Mesothelial cell of epicardium (in vitro differentiated cells): ENCODE data around the gene ZBTB42. TPM values are rescaled to one million over a fixed set of nuclear protein-coding genes. Genes with fewer than 3 reads are reported as not detected.

ENCODE experiments used
- DNase-seq, 2 experiments: peaks; one replicate each; pipeline ENCODE4 v3.0.0; 2021; ENCODE audit warnings: low spot score in 2 of 2; ENCODE audit not compliant: unreplicated experiment in 2 of 2
- H3K27ac Mint-ChIP-seq: 2 replicates; pipeline ENCODE4 v1.8.0; 2021; ENCODE audit warnings: mixed read lengths
- H3K27me3 Mint-ChIP-seq: 2 replicates; pipeline ENCODE4 v1.8.0; 2021; ENCODE audit warnings: low read depth, mixed read lengths
- H3K36me3 Mint-ChIP-seq: 2 replicates; pipeline ENCODE4 v1.8.0; 2021; ENCODE audit warnings: mixed read lengths
- H3K4me1 Mint-ChIP-seq: 2 replicates; pipeline ENCODE4 v1.8.0; 2021; ENCODE audit warnings: mixed read lengths
- H3K4me3 Mint-ChIP-seq: 2 replicates; pipeline ENCODE4 v1.8.0; 2021; ENCODE audit warnings: mild to moderate bottlenecking, moderate library complexity, mixed read lengths
- H3K9me3 Mint-ChIP-seq: 2 replicates; pipeline ENCODE4 v1.8.0; 2021; ENCODE audit warnings: mixed read lengths
- CTCF ChIP-seq: fragments of 200-600 bp; sonication (generic); IDR thresholded peaks from one replicate; pipeline ENCODE4 v1.5.0; 2021; ENCODE audit warnings: antibody characterized with exemption; ENCODE audit not compliant: unreplicated experiment
- total RNA-seq: library from RNA; stranded (reverse); gene quantifications from 3 replicates; pipeline ENCODE4 v1.2.1, GENCODE V29; 2021

ZBTB42 gene
- total RNA-seq, 1 donor from 2014 or later, result 6.2 TPM

DNA sequence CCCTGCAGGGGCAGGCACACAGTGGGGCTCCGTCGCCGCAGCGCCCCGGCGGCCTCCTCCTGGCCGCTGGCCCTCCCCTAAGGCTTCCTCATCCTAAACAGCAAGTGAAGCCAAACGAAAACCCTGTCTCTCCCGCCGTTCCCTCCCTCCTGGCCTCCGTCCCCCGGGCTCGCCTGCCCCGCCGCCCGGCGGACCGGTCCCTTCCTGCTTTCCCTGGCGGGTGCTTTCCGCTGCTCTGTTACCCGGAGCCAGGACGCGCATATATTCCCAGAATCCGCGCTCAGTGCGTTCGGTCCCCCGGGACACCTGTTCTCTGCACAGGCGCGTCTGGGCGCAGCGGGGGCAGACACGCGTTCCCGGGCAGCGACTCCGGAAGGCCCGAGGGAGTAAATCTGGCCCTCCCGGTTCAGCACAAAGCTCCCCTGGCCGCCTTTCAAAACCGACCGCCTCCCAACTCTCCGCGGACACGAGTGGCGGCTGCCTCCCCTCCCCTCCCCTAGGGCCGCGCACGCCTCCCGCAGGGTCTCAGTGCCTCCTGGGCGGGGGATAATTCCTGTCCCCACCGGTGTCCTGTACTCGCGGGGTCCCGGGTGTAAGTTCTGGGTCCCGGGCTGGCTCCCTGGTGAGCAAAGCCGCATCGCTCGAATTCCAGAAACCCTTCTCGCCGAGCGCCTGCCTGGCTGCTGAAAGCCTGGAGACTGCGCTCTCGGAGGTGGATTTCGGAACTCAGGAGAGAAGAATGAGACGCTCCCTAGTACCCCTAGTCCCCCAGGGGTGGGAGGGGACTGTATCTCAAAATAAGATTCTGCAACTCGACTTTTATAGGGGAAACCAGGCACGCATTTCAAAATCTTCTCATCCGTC is 42.8 kb downstream of the ZBTB42 start:
- no peak for TF ChIP-seq CTCF
- Mint-ChIP-seq H3K4me1 (peaks cover 15% of the 10 kb centered on the region), H3K27me3 (peaks cover 79% of the 10 kb centered on the region), H3K4me3 (peak overlapping the region; percentile 69), H3K36me3 (no peaks in the 10 kb centered on the region), H3K27ac (no peak overlapping the region), H3K9me3 (no peaks in the 10 kb centered on the region)
- peak in 1 of 2 experiments; percentile 69 for DNase-seq

DNA sequence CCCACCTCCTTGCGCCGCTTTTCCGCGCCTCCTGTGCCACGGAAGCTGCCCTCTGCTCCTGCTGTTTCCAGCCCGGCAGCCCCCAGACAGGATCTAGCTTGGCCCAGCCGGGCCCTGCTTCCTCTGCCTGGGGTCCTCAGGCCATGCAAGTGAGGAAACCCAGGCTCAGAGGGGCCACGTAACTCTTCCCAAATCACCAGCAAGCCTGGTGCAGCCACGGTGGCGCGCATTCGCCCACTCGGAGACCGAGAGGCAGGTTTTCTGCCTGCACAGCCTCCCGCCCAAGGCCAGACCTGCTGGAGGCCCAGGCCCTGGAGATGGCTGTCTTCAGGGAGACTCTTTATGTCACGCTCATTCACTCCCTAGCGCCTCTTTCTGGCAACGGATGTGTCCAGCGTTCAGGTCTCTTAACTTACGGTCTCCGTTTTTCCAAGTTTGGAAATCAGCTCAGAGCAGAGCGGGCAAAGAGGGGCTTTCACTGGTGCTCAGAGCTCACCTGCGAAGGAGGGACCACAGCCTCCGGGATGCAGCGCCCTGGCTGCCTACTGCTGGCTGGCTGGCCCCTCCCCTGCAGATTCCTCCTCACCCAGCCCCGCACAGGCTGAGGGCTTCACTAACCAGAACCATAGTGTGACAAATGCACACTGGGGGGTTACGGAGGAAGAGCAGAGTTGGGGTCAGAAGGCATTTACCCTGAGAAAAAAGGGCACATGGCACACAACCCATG is 43.6 kb downstream of the ZBTB42 start:
- peak overlapping the region; percentile 69 for H3K4me3 Mint-ChIP-seq
- H3K9me3 Mint-ChIP-seq, result no peaks in the 10 kb centered on the region
- H3K4me1 Mint-ChIP-seq, result peaks cover 15% of the 10 kb centered on the region
- DNase-seq, result no peak
- peaks cover 73% of the 10 kb centered on the region for H3K27me3 Mint-ChIP-seq
- TF ChIP-seq CTCF, result no peak
- no peak overlapping the region for H3K27ac Mint-ChIP-seq
- H3K36me3 Mint-ChIP-seq, result no peaks in the 10 kb centered on the region

DNA sequence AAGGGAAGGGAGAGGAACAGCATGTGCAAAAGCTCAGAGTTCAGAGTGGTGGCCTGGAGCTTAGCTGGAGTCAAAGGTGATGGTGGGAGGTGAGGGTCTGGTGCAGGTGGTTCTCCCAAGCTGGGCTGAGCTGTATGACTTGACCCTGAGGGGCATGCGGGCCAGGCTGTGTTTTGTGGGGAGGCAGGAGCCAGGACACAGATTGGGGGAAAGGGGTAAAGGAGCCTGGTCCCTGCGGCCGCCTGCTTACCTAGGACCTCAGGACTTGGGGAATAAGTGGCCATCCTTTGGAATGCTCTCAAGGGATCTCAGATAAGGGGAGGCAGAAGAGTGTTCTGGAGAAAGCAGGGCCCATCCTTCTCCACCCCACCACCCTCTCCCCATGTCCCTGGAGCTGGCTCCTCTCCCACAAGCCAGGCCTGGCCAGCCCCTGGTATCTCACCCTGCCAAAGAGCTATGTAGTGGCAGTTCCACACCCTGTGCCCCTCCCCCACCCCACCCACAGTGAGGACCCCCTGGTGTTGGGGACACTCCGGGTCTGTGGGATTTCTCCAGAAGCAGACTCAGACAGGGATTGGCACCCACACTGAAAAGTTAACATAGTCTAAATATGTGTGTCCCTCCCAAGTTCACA is 44.2 kb downstream of the ZBTB42 start:
- H3K36me3 Mint-ChIP-seq, result no peaks in the 10 kb centered on the region
- TF ChIP-seq CTCF, result no peak
- no peak overlapping the region for H3K27ac Mint-ChIP-seq
- H3K4me3 Mint-ChIP-seq, result no peak overlapping the region
- no peak for DNase-seq
- H3K9me3 Mint-ChIP-seq, result no peaks in the 10 kb centered on the region
- peaks cover 15% of the 10 kb centered on the region for H3K4me1 Mint-ChIP-seq
- H3K27me3 Mint-ChIP-seq, result peaks cover 67% of the 10 kb centered on the region

GRCh38 chr14:104845834-104846441 is 45.0 kb downstream of the ZBTB42 start:
- Mint-ChIP-seq H3K36me3 (no peaks in the 10 kb centered on the region), H3K9me3 (no peaks in the 10 kb centered on the region), H3K4me3 (no peak overlapping the region), H3K27ac (no peak overlapping the region), H3K4me1 (peaks cover 15% of the 10 kb centered on the region), H3K27me3 (peaks cover 62% of the 10 kb centered on the region)
- no peak for TF ChIP-seq CTCF
- no peak for DNase-seq

- Mint-ChIP-seq H3K9me3 (no peaks in the 10 kb centered on the region), H3K4me3 (no peak overlapping the region), H3K36me3 (no peaks in the 10 kb centered on the region), H3K4me1 (no peaks in the 10 kb centered on the region), H3K27me3 (peaks cover 32% of the 10 kb centered on the region), H3K27ac (no peak overlapping the region)
- DNase-seq, result no peak
- no peak for TF ChIP-seq CTCF
Measured at GRCh38 chr14:104852280-104852663, 51.4 kb downstream of the ZBTB42 start.

Other genes with a start within 250 kb of the ZBTB42 start
- gene C14orf180, start 221.3 kb upstream of the ZBTB42 start, total RNA-seq, result 0.29 to 0.52 TPM (median 0.36 TPM) in 3 replicates
- gene TMEM179, start 196.3 kb upstream of the ZBTB42 start, total RNA-seq, result 5.9 to 7.3 TPM (median 6.0 TPM) in 3 replicates
- 90.2 to 92.8 TPM (median 92.5 TPM) in 3 replicates for gene INF2, start 111.5 kb upstream of the ZBTB42 start, total RNA-seq
- gene ADSS1, start 76.9 kb upstream of the ZBTB42 start, total RNA-seq, result 14.1 to 17.1 TPM (median 14.4 TPM) in 3 replicates
- gene SIVA1, start 48.0 kb upstream of the ZBTB42 start, total RNA-seq, result 68.7 to 70.9 TPM (median 70.9 TPM) in 3 replicates
- gene AKT1, start 5.4 kb upstream of the ZBTB42 start, total RNA-seq, result 116 to 122 TPM (median 117 TPM) in 3 replicates
- gene CEP170B, start 64.2 kb downstream of the ZBTB42 start, total RNA-seq, result 28.3 to 29.2 TPM (median 28.4 TPM) in 3 replicates
- 0.58 to 0.78 TPM (median 0.75 TPM) in 3 replicates for gene PLD4, start 123.8 kb downstream of the ZBTB42 start, total RNA-seq
- 2.4 to 2.8 TPM (median 2.6 TPM) in 3 replicates for gene AHNAK2, start 177.3 kb downstream of the ZBTB42 start, total RNA-seq
- gene CLBA1, start 184.7 kb downstream of the ZBTB42 start, total RNA-seq, result 9.0 to 10.3 TPM (median 10.2 TPM) in 3 replicates
- gene CDCA4, start 220.0 kb downstream of the ZBTB42 start, total RNA-seq, result 31.5 to 33.9 TPM (median 32.3 TPM) in 3 replicates